Measurements from ENCODE around the gene SPC24.

SPC24 gene, protein sequence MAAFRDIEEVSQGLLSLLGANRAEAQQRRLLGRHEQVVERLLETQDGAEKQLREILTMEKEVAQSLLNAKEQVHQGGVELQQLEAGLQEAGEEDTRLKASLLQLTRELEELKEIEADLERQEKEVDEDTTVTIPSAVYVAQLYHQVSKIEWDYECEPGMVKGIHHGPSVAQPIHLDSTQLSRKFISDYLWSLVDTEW

DNA sequence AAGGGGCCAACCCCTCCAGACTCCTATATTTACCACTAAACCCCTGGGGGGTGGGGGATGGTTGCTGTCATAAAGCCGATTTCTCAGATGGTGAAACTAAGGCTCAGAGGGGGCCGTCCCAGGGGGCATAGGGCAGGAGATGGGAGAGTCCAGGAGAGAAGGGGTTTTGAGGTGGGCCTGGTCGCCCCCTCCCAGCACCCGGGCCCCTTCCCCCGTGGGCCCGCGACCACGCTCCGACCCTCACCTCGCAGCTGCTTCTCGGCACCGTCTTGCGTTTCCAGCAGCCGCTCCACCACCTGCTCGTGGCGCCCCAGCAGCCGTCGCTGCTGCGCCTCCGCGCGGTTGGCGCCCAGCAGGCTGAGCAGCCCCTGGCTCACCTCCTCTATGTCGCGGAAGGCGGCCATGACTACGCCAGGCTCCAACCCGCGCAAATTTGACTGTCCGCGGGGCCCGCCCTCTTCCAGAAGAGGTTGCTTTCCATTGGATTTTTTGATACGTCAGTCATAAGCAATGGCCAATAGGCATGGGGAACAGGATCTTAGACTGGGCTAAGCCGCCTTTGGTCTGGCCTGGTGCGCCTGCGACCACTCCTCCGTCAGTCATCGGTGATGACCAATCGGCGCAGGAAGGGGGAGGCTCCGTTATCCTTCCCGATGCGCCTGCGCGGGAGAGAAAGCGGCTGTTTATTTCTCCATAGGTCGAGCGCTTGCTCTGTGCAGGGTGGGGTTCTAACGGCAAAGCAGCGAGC, at the start of gene SPC24:
Gene SPC24 (minus strand): TSS at position 410 of the 748 bp plus-strand sequence. CDS start 6 bp downstream, at position 404.
- DNase-seq = peak; percentile 99

DNA sequence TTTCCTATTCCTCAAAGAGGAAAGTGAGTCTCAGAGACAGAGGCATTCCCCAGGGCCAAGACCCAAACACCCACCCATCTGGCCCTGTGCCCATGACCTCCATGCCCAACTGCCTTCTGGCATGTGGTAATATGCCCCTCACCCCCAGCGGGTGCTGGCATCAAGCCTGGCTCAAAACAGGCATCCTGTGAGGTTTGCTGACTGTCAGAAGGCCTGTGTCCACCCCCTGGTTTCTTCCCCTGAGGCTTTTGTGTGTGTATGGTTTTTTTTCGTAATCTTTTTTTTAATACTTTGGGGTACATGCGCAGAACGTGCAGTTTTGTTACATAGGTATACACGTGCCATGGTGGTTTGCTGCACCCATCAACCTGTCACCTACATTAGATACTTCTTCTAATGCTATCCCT, 49.4 kb upstream of the SPC24 start:
- DNase-seq = no peak

DNA sequence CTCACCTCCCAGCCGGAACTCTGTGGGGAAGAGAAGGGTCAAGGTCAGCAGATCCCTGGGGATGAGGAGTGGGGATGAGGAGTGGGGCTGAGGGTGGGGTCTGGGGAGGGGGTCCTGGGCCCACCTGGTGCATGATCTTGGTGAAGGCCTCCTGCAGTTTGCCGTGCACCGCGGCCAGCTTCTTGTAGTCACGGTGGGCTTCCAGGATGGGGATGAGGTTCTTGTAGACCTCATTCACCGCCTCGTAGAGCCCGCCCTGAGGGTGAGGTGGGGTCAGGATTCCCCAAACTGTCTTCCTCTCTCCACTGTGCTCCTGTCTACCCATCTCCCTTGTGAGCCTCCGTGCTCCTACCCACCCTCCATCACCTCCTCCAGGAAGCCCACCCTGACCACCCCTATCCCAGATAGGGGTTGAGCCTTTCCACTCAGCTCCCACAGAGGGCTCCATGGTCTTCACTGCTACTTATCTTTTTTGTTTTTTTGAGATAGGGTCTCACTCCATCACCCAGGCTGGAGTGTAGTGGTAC, 48.6 kb upstream of the SPC24 start:
- DNase-seq = no peak

DNA sequence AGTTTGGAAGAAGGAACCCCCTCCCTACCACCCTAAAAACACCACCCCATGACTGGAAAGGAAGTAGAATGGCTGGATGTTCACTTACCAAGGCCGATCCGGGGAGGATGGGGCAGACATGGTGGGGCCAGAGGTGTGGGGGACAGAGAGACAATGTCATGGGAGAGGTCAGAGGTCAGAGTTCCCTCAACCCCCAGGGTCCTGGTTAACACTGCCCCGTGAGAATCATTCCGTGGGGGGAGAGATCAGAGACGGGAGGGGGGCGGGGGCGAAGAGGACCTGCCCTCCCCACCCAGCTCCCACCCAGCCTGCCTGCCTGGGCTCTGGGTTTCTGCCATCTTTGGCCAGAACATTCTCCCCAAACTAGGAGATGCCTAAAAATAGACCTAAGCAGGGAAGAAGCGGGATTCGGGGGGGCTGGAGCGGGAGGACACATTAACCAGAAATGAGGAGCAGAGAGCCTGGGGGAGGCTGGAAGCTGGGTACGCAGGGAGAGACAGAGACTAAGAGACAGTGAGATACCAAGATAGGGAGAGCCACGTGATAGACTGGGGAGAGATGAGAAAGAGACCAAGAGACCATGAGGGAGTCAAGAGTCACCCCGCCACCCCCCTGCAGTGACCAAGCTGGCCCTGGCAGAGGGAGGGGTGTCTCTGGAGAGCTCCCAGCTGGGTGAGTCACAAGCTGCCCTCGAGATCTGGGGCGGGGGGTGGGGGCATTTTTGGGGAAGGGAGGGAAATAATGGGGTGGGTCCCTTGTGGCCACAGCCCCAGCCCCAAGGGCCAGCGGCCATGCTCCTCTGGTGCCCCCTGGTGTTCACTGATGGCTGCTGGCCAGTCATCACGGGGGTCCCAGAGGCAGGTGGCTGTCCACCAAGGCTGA, 47.9 kb upstream of the SPC24 start:
- DNase-seq = peak; percentile 87

DNA sequence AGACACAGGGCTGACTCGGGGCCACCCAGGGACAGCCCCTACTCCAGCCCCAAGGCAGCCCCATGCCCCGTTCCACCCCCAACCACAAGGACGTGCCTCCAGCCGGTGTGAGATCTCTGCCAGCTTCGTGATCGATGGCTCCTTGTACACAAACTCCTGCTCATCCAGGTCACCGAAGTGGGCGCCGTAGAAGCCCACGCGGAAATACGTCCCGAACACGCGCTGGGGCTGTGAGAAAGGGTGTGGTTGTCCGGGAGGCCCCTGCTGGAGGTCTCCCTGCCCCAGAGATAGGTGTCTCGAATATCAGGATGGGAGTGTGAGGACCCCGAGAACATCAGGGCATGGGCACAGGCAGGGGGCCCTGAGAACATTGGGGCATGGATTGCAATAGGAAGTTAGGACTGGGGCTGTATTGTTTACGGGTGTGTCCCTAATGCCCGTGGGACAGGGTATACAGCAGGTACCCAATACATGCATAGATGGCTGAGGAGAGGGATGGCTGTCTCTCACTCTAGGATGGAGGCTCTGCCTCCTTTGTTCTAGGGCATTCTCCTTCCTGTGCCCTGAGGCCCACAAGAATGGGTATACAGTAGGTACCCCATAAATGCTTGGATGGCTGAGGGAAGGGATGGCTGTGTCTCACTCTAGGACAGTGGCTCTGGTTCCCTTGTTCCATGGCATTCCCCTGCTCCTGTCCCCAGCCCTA, 47.1 kb upstream of the SPC24 start:
- no peak for DNase-seq

DNA sequence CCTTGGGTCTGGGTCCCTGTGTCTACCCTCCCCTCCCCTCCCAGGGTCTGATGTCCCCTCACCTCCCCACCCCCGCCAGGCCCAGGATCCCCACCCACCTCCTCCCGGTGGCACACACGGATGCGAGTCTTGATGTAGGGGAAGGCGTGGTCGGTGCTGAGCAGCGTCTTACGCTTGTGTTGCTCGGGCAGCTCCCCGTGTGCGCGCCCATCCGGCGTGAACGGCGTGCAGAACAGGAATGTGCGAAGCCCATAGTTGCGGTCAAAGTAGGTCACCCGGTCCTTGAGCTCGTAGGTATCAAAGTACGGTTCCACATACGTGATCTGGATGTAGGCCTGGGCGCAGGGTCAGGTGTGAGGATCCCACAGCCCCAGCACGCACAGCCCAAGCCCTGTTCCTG, 46.2 kb upstream of the SPC24 start:
- DNase-seq = no peak

DNA sequence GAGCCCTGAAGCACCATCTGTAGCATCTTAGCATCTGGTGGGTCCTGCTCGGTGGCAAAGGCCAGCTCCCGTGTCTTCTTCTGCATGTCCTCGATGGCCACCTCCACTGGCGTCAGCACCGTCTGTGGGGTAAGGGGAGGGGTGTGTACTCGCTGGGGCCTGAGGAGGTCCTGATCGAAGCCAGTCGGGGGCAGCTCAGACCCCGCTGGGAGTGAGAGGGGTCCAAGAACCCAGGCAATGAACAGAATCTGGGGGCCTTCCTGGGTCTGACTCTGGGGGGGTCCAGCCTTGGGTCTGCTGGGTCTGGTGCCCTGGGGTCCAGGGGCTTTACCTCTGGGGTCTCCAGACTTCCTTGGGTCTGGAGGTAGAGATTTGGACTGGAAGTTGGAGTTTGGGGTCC, 45.3 kb upstream of the SPC24 start:
- no peak for DNase-seq

DNA sequence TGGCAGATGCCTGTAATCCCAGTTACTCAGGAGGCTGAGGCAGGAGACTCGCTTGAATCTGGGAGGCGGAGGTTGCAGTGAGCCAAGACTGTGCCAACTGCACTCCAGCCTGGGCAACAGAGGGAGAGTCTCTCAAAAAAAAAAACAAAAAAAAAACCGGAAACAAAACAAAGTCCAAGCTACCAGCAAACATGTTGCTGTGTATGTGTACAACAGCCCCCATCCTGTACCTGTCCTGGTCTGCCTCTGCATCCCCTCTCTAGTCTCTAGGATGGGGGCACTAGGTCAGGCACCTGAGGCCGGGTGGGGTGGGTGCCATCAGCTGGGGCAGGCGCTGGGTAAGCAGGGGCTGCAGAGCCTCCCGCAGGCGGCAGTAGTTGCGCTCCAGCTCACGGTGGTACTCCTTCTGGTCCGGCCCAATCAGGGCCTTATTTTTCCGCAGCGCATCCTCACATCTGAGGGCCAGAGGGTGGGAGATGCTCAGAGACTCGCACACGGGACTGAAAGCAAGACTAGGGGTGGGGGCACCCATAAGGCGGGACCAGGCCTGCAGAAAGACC, 44.5 kb upstream of the SPC24 start:
- DNase-seq = no peak

DNA sequence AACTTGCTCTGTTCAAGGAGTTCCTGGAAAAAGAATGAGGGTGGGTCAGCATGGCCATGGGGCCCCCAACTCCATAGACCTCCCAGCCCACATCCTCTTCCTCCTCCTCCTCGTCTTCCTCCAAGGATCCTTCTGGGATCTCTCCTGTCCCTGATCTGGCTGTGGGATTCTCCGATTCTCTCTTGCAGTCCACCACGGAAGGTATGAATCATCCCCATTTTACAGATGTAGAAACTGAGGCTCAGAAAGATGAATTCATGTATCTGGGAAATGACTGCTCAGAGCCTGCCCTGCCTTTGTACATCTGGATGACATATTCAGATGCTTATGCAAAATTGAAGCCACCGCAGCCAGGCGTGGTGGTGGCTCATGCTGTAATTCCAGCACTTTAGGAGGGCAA, 43.9 kb upstream of the SPC24 start:
- DNase-seq = no peak

DNA sequence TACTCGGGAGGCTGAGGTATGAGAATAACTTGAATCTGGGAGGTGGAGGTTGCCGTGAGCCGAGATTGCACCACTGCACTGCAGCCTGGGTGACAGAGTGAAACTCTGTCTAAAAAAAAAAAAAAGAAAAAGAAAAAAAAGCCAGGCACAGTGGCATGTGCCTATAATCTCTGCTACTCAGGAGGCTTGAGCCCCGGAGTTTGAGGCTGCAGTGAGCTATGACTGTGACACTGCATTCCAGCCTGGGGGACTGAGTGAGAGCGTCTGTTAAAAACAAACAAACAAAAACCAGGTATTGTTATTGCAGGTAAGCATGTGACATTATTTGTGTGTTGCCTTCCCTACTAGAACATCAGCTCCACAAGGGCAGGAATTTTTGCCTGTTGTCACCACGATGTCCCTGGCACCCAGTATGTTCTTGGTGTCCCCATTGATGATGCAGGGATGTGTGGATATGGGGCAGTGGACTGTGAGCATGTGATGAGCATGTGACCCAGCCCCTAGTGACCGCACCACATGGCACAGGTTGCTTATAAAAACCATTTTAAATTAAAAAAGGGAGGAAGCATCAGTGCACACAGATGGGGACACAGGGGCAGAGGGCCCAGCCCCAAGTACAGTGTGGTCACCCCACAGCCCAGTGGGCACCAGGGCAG, 43.3 kb upstream of the SPC24 start:
- DNase-seq = no peak

- no peak for DNase-seq
These were observed 42.6 kb upstream of the SPC24 start for GRCh38 chr19:11198175-11198534.

- DNase-seq = peak; percentile 77
These were observed 42.0 kb upstream of the SPC24 start, which contains the start of gene KANK2 for GRCh38 chr19:11197291-11198174. Gene KANK2, minus strand, starts transcription at chr19:11197545. Its CDS starts 3,034 bp downstream, at chr19:11194511.

- peak; percentile 30 for DNase-seq
These were observed 41.1 kb upstream of the SPC24 start for GRCh38 chr19:11196406-11197287.

DNA sequence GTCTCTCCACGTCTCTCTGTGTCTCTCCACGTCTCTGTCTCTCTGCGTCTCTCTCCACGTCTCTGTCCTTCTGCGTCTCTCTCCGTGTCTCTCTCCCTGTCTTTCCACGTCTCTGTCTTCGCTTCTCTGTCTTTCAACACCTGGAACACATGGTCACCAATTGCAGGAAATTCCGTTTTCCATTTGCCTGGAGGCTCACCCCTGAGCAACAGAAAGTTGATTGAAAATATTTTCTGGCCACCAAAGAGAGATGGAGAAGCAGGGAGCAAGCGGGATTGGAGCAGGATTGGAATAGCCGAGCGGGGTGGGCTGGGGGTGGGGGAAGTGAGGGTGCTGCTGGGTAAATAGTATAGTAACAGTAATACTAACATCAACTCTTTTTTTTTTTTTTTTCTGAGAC, 40.1 kb upstream of the SPC24 start:
- DNase-seq = no peak

DNA sequence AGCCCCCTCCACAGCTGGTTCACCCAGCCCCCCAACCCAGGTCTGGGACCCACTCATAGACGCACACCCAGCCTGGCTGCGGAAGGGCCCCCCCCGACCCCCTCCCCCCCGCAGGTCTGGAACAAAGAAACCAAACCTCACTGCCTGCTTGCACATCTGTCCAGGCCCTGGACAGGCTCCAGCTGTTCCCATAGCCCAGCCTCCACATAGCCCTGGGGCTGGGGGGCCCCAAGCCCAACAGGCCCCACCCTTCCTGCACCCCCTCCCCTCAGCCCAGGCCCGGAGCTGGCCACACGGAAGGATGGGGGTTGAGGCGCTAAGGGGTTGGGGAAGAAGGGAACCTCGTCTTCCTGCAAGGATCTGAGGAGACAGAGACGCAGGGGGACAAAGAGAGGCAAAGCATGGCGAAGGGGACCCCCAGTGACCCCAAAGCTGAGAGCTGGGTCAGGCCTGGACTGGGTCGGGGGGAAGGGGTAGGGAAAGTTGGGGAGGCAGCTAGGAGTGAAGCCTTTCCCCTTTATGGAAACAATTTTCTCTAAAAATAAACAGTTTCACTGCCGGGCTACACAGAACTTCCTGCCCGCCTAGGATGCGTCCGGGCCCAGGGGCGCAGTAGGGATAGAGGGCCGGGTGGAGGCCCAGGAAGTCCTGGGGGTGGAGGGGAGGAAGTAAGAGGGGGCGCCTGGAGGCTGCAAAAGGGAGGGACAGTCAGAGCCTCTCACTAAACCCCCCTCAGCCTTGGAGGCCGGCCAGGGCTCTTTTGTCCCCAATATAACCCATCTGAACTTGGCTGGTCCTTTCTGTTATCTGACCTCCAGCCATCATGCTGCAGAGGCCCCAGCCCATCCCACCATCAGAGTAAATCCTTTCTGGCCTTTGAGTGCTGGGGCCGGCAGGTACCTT, 39.3 kb upstream of the SPC24 start:
- no peak for DNase-seq

- DNase-seq = no peak
These were observed 38.6 kb upstream of the SPC24 start for GRCh38 chr19:11194173-11194572.

- no peak for DNase-seq
These were observed 37.7 kb upstream of the SPC24 start for GRCh38 chr19:11192957-11193939.

Data from fibroblast of skin of right quadriceps (primary cell).